Natural killer cell (primary cell): ENCODE data around the gene MGAT4C. TPM values are rescaled to one million over a fixed set of nuclear protein-coding genes. Genes with fewer than 3 reads are reported as not detected.

Experiments
- ATAC-seq, 3 donors: fragments of 150-1000 bp in 2 of 3; fragments of 200-7000 bp in 1 of 3; cut with Tn5 transposase; 1 replicate in 1 of 3; 2 replicates in 2 of 3; pipeline ENCODE4 v1.10.0; 2021; ENCODE audit warnings: mild to moderate bottlenecking in 2 of 3, moderate library complexity in 2 of 3
- DNase-seq, 2 donors: peaks; one replicate each; pipeline versions ENCODE4 v3.0.0 to v3.0.0-alpha.2; 2013 to 2021; ENCODE audit warnings: mixed read lengths in 1 of 2
- H3K27ac ChIP-seq: one replicate; pipeline ENCODE4 v1.5.1; 2013; ENCODE audit warnings: mild to moderate bottlenecking, low read length
- H3K27me3 ChIP-seq: one replicate; pipeline ENCODE4 v1.6.1; 2013; ENCODE audit warnings: low read length; ENCODE audit not compliant: control insufficient read depth, insufficient read depth
- H3K36me3 ChIP-seq: one replicate; pipeline ENCODE4 v1.6.1; 2013; ENCODE audit warnings: low read length; ENCODE audit not compliant: control insufficient read depth, insufficient read depth
- H3K4me1 ChIP-seq: one replicate; pipeline ENCODE4 v1.6.1; 2013; ENCODE audit warnings: low read length; ENCODE audit not compliant: control insufficient read depth, insufficient read depth
- H3K4me3 ChIP-seq: one replicate; pipeline ENCODE4 v1.5.1; 2013; ENCODE audit warnings: low read length
- H3K9me3 ChIP-seq: one replicate; pipeline ENCODE4 v1.6.1; 2013; ENCODE audit warnings: low read length; ENCODE audit not compliant: control insufficient read depth, insufficient read depth
- H3K27ac Mint-ChIP-seq, 2 donors: one replicate each; pipeline ENCODE4 v1.8.0; 2022; ENCODE audit warnings: mild to moderate bottlenecking in 2 of 2, mixed read lengths in 2 of 2, moderate library complexity in 1 of 2
- H3K27me3 Mint-ChIP-seq, 2 donors: one replicate each; pipeline ENCODE4 v1.8.0; 2022; ENCODE audit warnings: low read depth in 2 of 2, mixed read lengths in 2 of 2
- H3K36me3 Mint-ChIP-seq: one replicate; pipeline ENCODE4 v1.8.0; 2022; ENCODE audit warnings: mixed read lengths
- H3K4me1 Mint-ChIP-seq, 2 donors: one replicate each; pipeline ENCODE4 v1.8.0; 2022; ENCODE audit warnings: mixed read lengths in 2 of 2
- H3K4me3 Mint-ChIP-seq: one replicate; pipeline ENCODE4 v1.8.0; 2022; ENCODE audit warnings: mild to moderate bottlenecking, moderate library complexity, mixed read lengths
- H3K9me3 Mint-ChIP-seq, 2 donors: one replicate each; pipeline ENCODE4 v1.8.0; 2022; ENCODE audit warnings: mixed read lengths in 2 of 2
- CTCF ChIP-seq: fragments of 200-600 bp; IDR thresholded peaks from one replicate; pipeline ENCODE4 v1.8.0; 2022; ENCODE audit warnings: antibody characterized with exemption
- WGBS: methylation state at CpG from one replicate; pipeline ENCODE4 v1.1.7; 2013; ENCODE audit warnings: missing lambda C conversion rate; ENCODE audit not compliant: insufficient coverage; 5-methylcytosine and 5-hydroxymethylcytosine counted together
- intact Hi-C: fragments of 100-400 bp; cut with micrococcal nuclease; formaldehyde crosslinking; loops from one replicate; pipeline ENCODE4 v1.14.2; 2022
- total RNA-seq, 4 donors: library from RNA; stranded (reverse); fragments of 120-200 nt in 1 of 4; gene quantifications; one replicate each; pipeline versions ENCODE4 v1.2.3 to v1.2.4, GENCODE V29; 2013 to 2022

MGAT4C gene
- total RNA-seq, 3 donors from 2014 or later (not counting 1 experiment from before 2014, with no cell fraction given) = not detected

DNA sequence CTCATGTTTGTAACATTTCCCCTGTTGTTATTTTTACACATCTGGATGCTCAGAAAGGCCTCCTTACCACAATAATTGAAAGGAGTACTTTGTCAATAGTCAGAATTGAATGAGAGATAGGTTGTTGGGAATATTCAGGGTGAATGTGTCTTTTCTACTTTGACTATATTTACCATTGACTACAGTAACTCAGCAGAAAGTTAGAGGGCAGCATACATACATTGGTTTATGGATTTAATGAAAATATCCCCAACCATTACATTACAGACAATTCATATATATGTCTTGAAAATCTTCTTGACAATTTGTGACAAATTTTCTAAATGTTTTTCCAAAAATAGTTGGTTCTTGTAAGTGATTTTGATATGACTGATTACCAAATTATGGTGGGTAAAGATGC lies 284.4 kb downstream of the MGAT4C start:
- H3K4me1 Mint-ChIP-seq = no peaks in the 10 kb centered on the region
- H3K4me3 ChIP-seq = no peak overlapping the region
- H3K9me3 Mint-ChIP-seq = no peaks in the 10 kb centered on the region
- H3K36me3 ChIP-seq = no peaks in the 10 kb centered on the region
- H3K4me3 Mint-ChIP-seq = no peak overlapping the region
- intact Hi-C loops = no loop called here
- H3K4me1 ChIP-seq = no peaks in the 10 kb centered on the region
- DNase-seq (no peak), ATAC-seq (no peak)
- no peak overlapping the region for H3K27ac ChIP-seq
- H3K27ac Mint-ChIP-seq = no peak overlapping the region
- no peaks in the 10 kb centered on the region for H3K36me3 Mint-ChIP-seq
- no peaks in the 10 kb centered on the region for H3K27me3 ChIP-seq
- no peaks in the 10 kb centered on the region for H3K9me3 ChIP-seq
- TF ChIP-seq CTCF = no peak
- no peaks in the 10 kb centered on the region for H3K27me3 Mint-ChIP-seq

DNA sequence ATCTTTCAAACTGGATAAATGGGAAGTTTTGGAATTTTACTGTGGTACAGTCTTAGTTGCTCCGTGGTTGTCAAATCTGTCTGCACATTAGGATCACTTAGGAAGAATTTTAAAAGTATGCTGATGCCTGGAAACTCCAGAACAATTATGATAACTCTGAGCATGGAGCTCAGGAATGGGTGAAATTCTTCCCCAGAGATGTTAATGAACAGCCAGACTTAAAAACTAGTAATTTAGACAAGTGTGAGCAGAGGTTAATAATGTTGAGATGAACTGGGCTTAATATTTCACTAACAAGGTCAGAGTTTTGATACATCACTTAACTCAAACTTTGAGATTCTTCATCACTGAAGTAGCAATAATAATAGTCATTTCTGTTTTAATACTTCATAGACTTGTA lies 287.6 kb downstream of the MGAT4C start:
- DNase-seq = no peak
- Histone ChIP-seq H3K27me3 (no peaks in the 10 kb centered on the region), H3K9me3 (no peaks in the 10 kb centered on the region), H3K27ac (no peak overlapping the region), H3K4me1 (no peaks in the 10 kb centered on the region), H3K4me3 (no peak overlapping the region), H3K36me3 (no peaks in the 10 kb centered on the region)
- ATAC-seq = no peak
- intact Hi-C loops = no loop called here
- Mint-ChIP-seq H3K27me3 (no peaks in the 10 kb centered on the region), H3K4me1 (no peaks in the 10 kb centered on the region), H3K9me3 (no peaks in the 10 kb centered on the region), H3K27ac (no peak overlapping the region), H3K36me3 (no peaks in the 10 kb centered on the region), H3K4me3 (no peak overlapping the region)
- 73% methylated on average over 1 of the region's 1 CpG for WGBS
- no peak for TF ChIP-seq CTCF

- Histone ChIP-seq H3K4me1 (no peaks in the 10 kb centered on the region), H3K27me3 (no peaks in the 10 kb centered on the region), H3K9me3 (no peaks in the 10 kb centered on the region), H3K4me3 (no peak overlapping the region), H3K36me3 (no peaks in the 10 kb centered on the region), H3K27ac (no peak overlapping the region)
- intact Hi-C loops = no loop called here
- H3K4me3 Mint-ChIP-seq = no peak overlapping the region
- peaks cover 0 to 2% of the 10 kb centered on the region in 2 donors for H3K9me3 Mint-ChIP-seq
- H3K36me3 Mint-ChIP-seq = no peaks in the 10 kb centered on the region
- no peak overlapping the region for H3K27ac Mint-ChIP-seq
- no peak for DNase-seq
- no peak for TF ChIP-seq CTCF
- no peaks in the 10 kb centered on the region for H3K4me1 Mint-ChIP-seq
- no peak for ATAC-seq
- no peaks in the 10 kb centered on the region for H3K27me3 Mint-ChIP-seq
Observed at GRCh38 chr12:85963326-85963725, 292.9 kb downstream of the MGAT4C start.

GRCh38 chr12:85956081-85956480 lies 300.1 kb downstream of the MGAT4C start:
- WGBS = no CpG with 5 or more reads among the region's 2 CpGs
- Mint-ChIP-seq H3K36me3 (no peaks in the 10 kb centered on the region), H3K27ac (no peak overlapping the region), H3K4me1 (no peaks in the 10 kb centered on the region), H3K9me3 (no peaks in the 10 kb centered on the region), H3K27me3 (no peaks in the 10 kb centered on the region), H3K4me3 (no peak overlapping the region)
- Histone ChIP-seq H3K9me3 (no peaks in the 10 kb centered on the region), H3K4me3 (no peak overlapping the region), H3K27me3 (no peaks in the 10 kb centered on the region), H3K27ac (no peak overlapping the region), H3K36me3 (no peaks in the 10 kb centered on the region), H3K4me1 (no peaks in the 10 kb centered on the region)
- TF ChIP-seq CTCF = no peak
- ATAC-seq (no peak), DNase-seq (no peak)
- intact Hi-C loops = no loop called here
